GM12892 (cell line): ENCODE measurements around the gene ADAMTSL1.

ENCODE experiments used
- DNase-seq: peaks from one replicate; pipeline ENCODE4 v3.0.0; 2011; ENCODE audit not compliant: insufficient read length
- FAIRE-seq: peaks from 2 replicates; lab custom pipeline; 2011; peaks lifted over from hg19 to GRCh38; lab: Jason Lieb, UNC
- POLR2A ChIP-seq: IDR thresholded peaks from 2 replicates; pipeline ENCODE4 v1.6.1; 2011; ENCODE audit warnings: low read depth, low read length, control low read depth
- POLR2AphosphoS5 ChIP-seq: IDR thresholded peaks from 2 replicates; pipeline ENCODE4 v1.6.1; 2011; ENCODE audit warnings: low read depth, low read length, control low read depth
- TAF1 ChIP-seq: IDR thresholded peaks from 2 replicates; pipeline ENCODE4 v1.6.1; 2011; ENCODE audit warnings: low read depth, mild to moderate bottlenecking, control low read depth, low read length, borderline replicate concordance

ADAMTSL1 gene

GRCh38 chr9:18601026-18601425 lies 127.1 kb downstream of the ADAMTSL1 start:
- no peak for TF ChIP-seq POLR2AphosphoS5
- TF ChIP-seq POLR2A = no peak
- TF ChIP-seq TAF1 = no peak
- no peak for DNase-seq
- FAIRE-seq = no peak

- FAIRE-seq (no peak), DNase-seq (no peak)
- TF ChIP-seq POLR2A = no peak
- TF ChIP-seq POLR2AphosphoS5 = no peak
- TF ChIP-seq TAF1 = no peak
Observed at GRCh38 chr9:18601956-18602355, 128.0 kb downstream of the ADAMTSL1 start.

GRCh38 chr9:18604767-18605730 lies 131.1 kb downstream of the ADAMTSL1 start:
- TF ChIP-seq POLR2AphosphoS5 (no peak), TAF1 (no peak)
- FAIRE-seq = no peak
- DNase-seq = no peak

GRCh38 chr9:18605766-18606180 lies 131.8 kb downstream of the ADAMTSL1 start:
- FAIRE-seq = no peak
- DNase-seq = no peak
- no peak for TF ChIP-seq POLR2AphosphoS5
- TF ChIP-seq POLR2A = no peak
- no peak for TF ChIP-seq TAF1

GRCh38 chr9:18606281-18606680 lies 132.3 kb downstream of the ADAMTSL1 start:
- FAIRE-seq (no peak), DNase-seq (no peak)
- TF ChIP-seq TAF1 = no peak
- TF ChIP-seq POLR2A = no peak
- no peak for TF ChIP-seq POLR2AphosphoS5

GRCh38 chr9:18606846-18607245 lies 132.9 kb downstream of the ADAMTSL1 start:
- FAIRE-seq (no peak), DNase-seq (no peak)
- no peak for TF ChIP-seq TAF1
- TF ChIP-seq POLR2A = no peak
- no peak for TF ChIP-seq POLR2AphosphoS5

- FAIRE-seq (no peak), DNase-seq (no peak)
- TF ChIP-seq POLR2A = no peak
- TF ChIP-seq POLR2AphosphoS5 = no peak
- no peak for TF ChIP-seq TAF1
Observed at GRCh38 chr9:18608371-18608770, 134.4 kb downstream of the ADAMTSL1 start.

GRCh38 chr9:18610956-18611355 lies 137.0 kb downstream of the ADAMTSL1 start:
- no peak for FAIRE-seq
- no peak for DNase-seq
- TF ChIP-seq POLR2A (no peak), POLR2AphosphoS5 (no peak), TAF1 (no peak)

GRCh38 chr9:18611971-18612370 lies 138.0 kb downstream of the ADAMTSL1 start:
- no peak for TF ChIP-seq POLR2AphosphoS5
- FAIRE-seq = no peak

GRCh38 chr9:18614116-18614515 lies 140.2 kb downstream of the ADAMTSL1 start:
- TF ChIP-seq POLR2AphosphoS5 = no peak
- TF ChIP-seq POLR2A = no peak
- DNase-seq (no peak), FAIRE-seq (no peak)

More at GRCh38 chr9:18611971-18612370, 138.0 kb downstream of the ADAMTSL1 start:
- DNase-seq = no peak

GRCh38 chr9:18614651-18615050 lies 140.7 kb downstream of the ADAMTSL1 start:
- no peak for FAIRE-seq
- TF ChIP-seq TAF1 (no peak), POLR2AphosphoS5 (no peak), POLR2A (no peak)

GRCh38 chr9:18616976-18617375 lies 143.0 kb downstream of the ADAMTSL1 start:
- FAIRE-seq (no peak), DNase-seq (no peak)
- TF ChIP-seq POLR2A (no peak), POLR2AphosphoS5 (no peak), TAF1 (no peak)

More at GRCh38 chr9:18614651-18615050, 140.7 kb downstream of the ADAMTSL1 start:
- DNase-seq = no peak

- FAIRE-seq (no peak), DNase-seq (no peak)
- TF ChIP-seq POLR2AphosphoS5 = no peak
- no peak for TF ChIP-seq POLR2A
- TF ChIP-seq TAF1 = no peak
Observed at GRCh38 chr9:18617759-18618158, 143.8 kb downstream of the ADAMTSL1 start.

- TF ChIP-seq POLR2A = no peak
- TF ChIP-seq POLR2AphosphoS5 = no peak
- TF ChIP-seq TAF1 = no peak
- FAIRE-seq (no peak), DNase-seq (no peak)
Observed at GRCh38 chr9:18618862-18619261, 144.9 kb downstream of the ADAMTSL1 start.
